Measurements from ENCODE around the gene GNPDA2. TPM values are rescaled to one million over a fixed set of nuclear protein-coding genes. Genes with fewer than 3 reads are reported as not detected.

The GNPDA2 gene
- total RNA-seq, 1 donor from 2014 or later = 9.4 TPM

GRCh38 chr4:44671636-44672035 is 54.7 kb downstream of the GNPDA2 start:
- Histone ChIP-seq H3K9me3 (replicated peaks) (no peaks in the 10 kb centered on the region), H3K27ac (replicated peaks) (no peak overlapping the region), H3K27me3 (ENCODE audit: low read depth) (no peaks in the 10 kb centered on the region), H3K36me3 (no peaks in the 10 kb centered on the region), H3K4me3 (no peak overlapping the region), H3K4me1 (no peaks in the 10 kb centered on the region)
- DNase-seq = no peak
- intact Hi-C loops (cut with micrococcal nuclease) = no loop called here
- no peak for TF ChIP-seq CTCF (IDR thresholded peaks at IDR 0.05; ENCODE audit: borderline replicate concordance)

GRCh38 chr4:44670506-44671199 is 55.7 kb downstream of the GNPDA2 start:
- intact Hi-C loops (cut with micrococcal nuclease) = no loop called here
- H3K27ac ChIP-seq (replicated peaks) = no peak overlapping the region
- no peak overlapping the region for H3K4me3 ChIP-seq
- H3K36me3 ChIP-seq = no peaks in the 10 kb centered on the region
- DNase-seq = no peak
- no peaks in the 10 kb centered on the region for H3K27me3 ChIP-seq (ENCODE audit: low read depth)
- H3K9me3 ChIP-seq (replicated peaks) = no peaks in the 10 kb centered on the region
- H3K4me1 ChIP-seq = no peaks in the 10 kb centered on the region
- no peak for TF ChIP-seq CTCF (IDR thresholded peaks at IDR 0.05; ENCODE audit: borderline replicate concordance)

GRCh38 chr4:44668526-44668925 is 57.8 kb downstream of the GNPDA2 start:
- intact Hi-C loops (cut with micrococcal nuclease) = no loop called here
- DNase-seq = no peak
- Histone ChIP-seq H3K4me1 (no peaks in the 10 kb centered on the region), H3K27ac (replicated peaks) (no peak overlapping the region), H3K4me3 (no peak overlapping the region), H3K36me3 (no peaks in the 10 kb centered on the region), H3K27me3 (ENCODE audit: low read depth) (no peaks in the 10 kb centered on the region), H3K9me3 (replicated peaks) (no peaks in the 10 kb centered on the region)
- TF ChIP-seq CTCF (IDR thresholded peaks at IDR 0.05; ENCODE audit: borderline replicate concordance) = no peak

- DNase-seq = no peak
- Histone ChIP-seq H3K4me3 (no peak overlapping the region), H3K4me1 (no peaks in the 10 kb centered on the region), H3K27me3 (ENCODE audit: low read depth) (no peaks in the 10 kb centered on the region), H3K36me3 (no peaks in the 10 kb centered on the region), H3K27ac (replicated peaks) (no peak overlapping the region), H3K9me3 (replicated peaks) (no peaks in the 10 kb centered on the region)
- intact Hi-C loops (cut with micrococcal nuclease) = no loop called here
- TF ChIP-seq CTCF (IDR thresholded peaks at IDR 0.05; ENCODE audit: borderline replicate concordance) = no peak
These were observed 62.7 kb downstream of the GNPDA2 start for GRCh38 chr4:44663539-44664263.

GRCh38 chr4:44662623-44663005 is 63.7 kb downstream of the GNPDA2 start:
- TF ChIP-seq CTCF (IDR thresholded peaks at IDR 0.05; ENCODE audit: borderline replicate concordance) = no peak
- Histone ChIP-seq H3K27ac (replicated peaks) (no peak overlapping the region), H3K27me3 (ENCODE audit: low read depth) (no peaks in the 10 kb centered on the region), H3K4me1 (no peaks in the 10 kb centered on the region), H3K9me3 (replicated peaks) (no peaks in the 10 kb centered on the region), H3K36me3 (no peaks in the 10 kb centered on the region), H3K4me3 (no peak overlapping the region)
- intact Hi-C loops (cut with micrococcal nuclease) = no loop called here
- DNase-seq = no peak
